Hepatocyte (in vitro differentiated cells): Measurements from ENCODE around the gene KMT2E. TPM values are rescaled to one million over a fixed set of nuclear protein-coding genes. Genes with fewer than 3 reads are reported as not detected.

Experiments
- DNase-seq: peaks from one replicate; pipeline ENCODE4 v3.0.0-alpha.2; 2016; ENCODE audit warnings: low spot score
- H2AFZ ChIP-seq: fragments of 200-600 bp; sonication (generic); 2 replicates; pipeline ENCODE4 v1.6.0; 2016; ENCODE audit warnings: antibody characterized with exemption, mild to moderate bottlenecking
- H3K27ac ChIP-seq: fragments of 200-600 bp; sonication (generic); 2 replicates; pipeline ENCODE4 v1.5.1; 2016; ENCODE audit warnings: mild to moderate bottlenecking
- H3K27me3 ChIP-seq: fragments of 200-600 bp; sonication (generic); 2 replicates; pipeline ENCODE4 v1.6.1; 2016
- H3K36me3 ChIP-seq: fragments of 200-600 bp; sonication (generic); replicated peaks from 2 replicates; pipeline ENCODE4 v1.5.1; 2016; ENCODE audit warnings: low read depth; ENCODE audit not compliant: insufficient read depth
- H3K4me1 ChIP-seq: fragments of 200-600 bp; sonication (generic); 2 replicates; pipeline ENCODE4 v1.5.1; 2016; ENCODE audit warnings: mild to moderate bottlenecking, moderate library complexity; ENCODE audit not compliant: insufficient read depth
- H3K4me2 ChIP-seq: fragments of 200-600 bp; sonication (generic); 2 replicates; pipeline ENCODE4 v1.6.0; 2016
- H3K4me3 ChIP-seq: fragments of 200-600 bp; sonication (generic); 2 replicates; pipeline ENCODE4 v1.5.1; 2016; ENCODE audit warnings: mild to moderate bottlenecking
- H3K79me2 ChIP-seq: fragments of 200-600 bp; sonication (generic); 2 replicates; pipeline ENCODE4 v1.6.0; 2017; ENCODE audit warnings: mild to moderate bottlenecking
- H3K9me2 ChIP-seq: fragments of 200-600 bp; sonication (generic); replicated peaks from 2 replicates; pipeline ENCODE4 v1.6.0; 2017; ENCODE audit warnings: mild to moderate bottlenecking; ENCODE audit not compliant: insufficient read depth
- H3K9me3 ChIP-seq: fragments of 200-600 bp; sonication (generic); 2 replicates; pipeline ENCODE4 v1.5.1; 2016; ENCODE audit warnings: low read depth, mild to moderate bottlenecking
- H4K20me1 ChIP-seq: fragments of 200-600 bp; sonication (generic); 2 replicates; pipeline ENCODE4 v1.6.0; 2016; ENCODE audit warnings: mild to moderate bottlenecking; ENCODE audit not compliant: insufficient read depth, poor library complexity, severe bottlenecking
- CTCF ChIP-seq: fragments of 200-600 bp; sonication (generic); IDR thresholded peaks from 2 replicates; pipeline ENCODE4 v1.5.1; 2016; ENCODE audit warnings: antibody characterized with exemption, mild to moderate bottlenecking; ENCODE audit not compliant: poor library complexity
- EZH2 ChIP-seq: fragments of 200-600 bp; sonication (generic); IDR thresholded peaks from 2 replicates; pipeline ENCODE4 v1.6.1; 2016; ENCODE audit warnings: antibody characterized with exemption, mild to moderate bottlenecking, borderline replicate concordance
- EZH2phosphoT487 ChIP-seq: fragments of 200-600 bp; sonication (generic); IDR thresholded peaks from one replicate; pipeline ENCODE4 v1.6.1; 2018; ENCODE audit warnings: antibody characterized with exemption, mild to moderate bottlenecking, low read depth, moderate library complexity; ENCODE audit not compliant: unreplicated experiment, severe bottlenecking
- WGBS: methylation state at CpG from one replicate; pipeline ENCODE4 v1.1.6; 2016; ENCODE audit warnings: low lambda C conversion rate; ENCODE audit errors: missing lambda C conversion rate; 5-methylcytosine and 5-hydroxymethylcytosine counted together
- polyA plus RNA-seq: library from polyadenylated mRNA; unstranded; fragments of >200 nt; fragmentation: Nextera tagmentation; extraction: Ambion mirVana; gene quantifications from 2 replicates; pipeline ENCODE4 v1.2.1, GENCODE V29; 2016
- total RNA-seq: library from RNA; depleted of rRNA; stranded (reverse); fragments of >200 nt; gene quantifications from 2 replicates; pipeline ENCODE4 v1.2.3, GENCODE V29; 2014

KMT2E gene
- total and polyA plus RNA-seq, 2 experiments from 2014 or later, result 69.7 to 70.8 TPM

- no peak for DNase-seq
- Histone ChIP-seq H3K27ac (no peak overlapping the region), H2AFZ (no peak overlapping the region), H3K4me1 (peaks cover 3% of the 10 kb centered on the region), H3K4me2 (no peak overlapping the region), H3K4me3 (no peak overlapping the region), H3K27me3 (no peaks in the 10 kb centered on the region), H3K9me3 (no peaks in the 10 kb centered on the region), H3K36me3 (no peaks in the 10 kb centered on the region), H4K20me1 (peaks cover 100% of the 10 kb centered on the region), H3K79me2 (peaks cover 100% of the 10 kb centered on the region), H3K9me2 (no peaks in the 10 kb centered on the region)
- WGBS, result 95% methylated on average over 5 of the region's 5 CpGs
- TF ChIP-seq EZH2 (no peak), EZH2phosphoT487 (no peak), CTCF (no peak)
Observed at GRCh38 chr7:105035349-105035748, 21.3 kb downstream of the KMT2E start.

- Histone ChIP-seq H3K27ac (no peak overlapping the region), H3K4me1 (peaks cover 3% of the 10 kb centered on the region)
- WGBS, result 91% methylated on average over 5 of the region's 5 CpGs
Observed at GRCh38 chr7:105036217-105037168, 22.5 kb downstream of the KMT2E start.

GRCh38 chr7:105037319-105037718, 23.3 kb downstream of the KMT2E start:
- Histone ChIP-seq H3K9me3 (no peaks in the 10 kb centered on the region), H2AFZ (no peak overlapping the region), H3K36me3 (no peaks in the 10 kb centered on the region), H3K27ac (no peak overlapping the region), H3K9me2 (no peaks in the 10 kb centered on the region), H3K4me1 (peaks cover 3% of the 10 kb centered on the region), H3K79me2 (peaks cover 100% of the 10 kb centered on the region), H4K20me1 (peaks cover 98% of the 10 kb centered on the region), H3K4me3 (no peak overlapping the region), H3K4me2 (no peak overlapping the region), H3K27me3 (no peaks in the 10 kb centered on the region)
- WGBS, result 60% methylated on average over 2 of the region's 2 CpGs
- no peak for DNase-seq
- TF ChIP-seq EZH2phosphoT487 (no peak), CTCF (no peak), EZH2 (no peak)

More at GRCh38 chr7:105036217-105037168, 22.5 kb downstream of the KMT2E start:
- H2AFZ ChIP-seq, result no peak overlapping the region
- H3K4me2 ChIP-seq, result no peak overlapping the region
- DNase-seq, result no peak
- H3K4me3 ChIP-seq, result no peak overlapping the region
- peaks cover 100% of the 10 kb centered on the region for H3K79me2 ChIP-seq
- no peak for TF ChIP-seq CTCF
- no peak for TF ChIP-seq EZH2phosphoT487
- no peak for TF ChIP-seq EZH2
- H3K9me3 ChIP-seq, result no peaks in the 10 kb centered on the region
- H3K9me2 ChIP-seq, result no peaks in the 10 kb centered on the region
- H3K27me3 ChIP-seq, result no peaks in the 10 kb centered on the region
- H4K20me1 ChIP-seq, result peaks cover 100% of the 10 kb centered on the region
- no peaks in the 10 kb centered on the region for H3K36me3 ChIP-seq
